ENCODE data around the gene IL1RAPL1.

DNA sequence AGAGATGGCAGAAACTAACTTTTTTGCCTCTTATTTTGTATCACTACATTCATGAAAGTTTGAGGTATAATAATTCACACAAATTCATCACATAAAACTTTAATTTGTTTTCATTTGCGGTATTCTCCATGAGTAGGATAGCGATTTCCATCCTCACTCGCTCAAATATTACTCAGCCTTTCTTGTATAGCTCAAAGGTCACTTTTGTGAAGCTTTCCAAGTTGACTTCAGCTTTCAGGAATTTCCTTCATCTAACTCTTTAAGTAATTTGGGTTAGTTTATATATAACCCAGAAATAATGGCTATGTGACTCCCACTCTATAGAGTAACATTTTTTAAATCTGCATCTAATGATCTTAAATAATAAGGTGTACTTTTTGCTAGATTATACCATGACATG is 314.4 kb downstream of the IL1RAPL1 start:
- TF ChIP-seq CTCF (IDR thresholded peaks at IDR 0.05; ENCODE audit: borderline replicate concordance, extremely low read depth, low read length, poor library complexity, severe bottlenecking) (no peak), EZH2 (IDR thresholded peaks at IDR 0.05; ENCODE audit: borderline replicate concordance, low read depth, low read length, severe bottlenecking) (no peak)

Data from DND-41 (cell line).